CD4-positive, alpha-beta T cell (primary cell): ENCODE data around the gene B3GNT3. TPM values are rescaled to one million over a fixed set of nuclear protein-coding genes. Genes with fewer than 3 reads are reported as not detected.

Experiments
- ATAC-seq: fragments of 200-7000 bp; cut with Tn5 transposase; one replicate; pipeline ENCODE4 v1.10.0; 2022; ENCODE audit warnings: mild to moderate bottlenecking; ENCODE audit not compliant: poor library complexity
- CTCF ChIA-PET: fragments of 350-600 bp; sonication (Branson Sonifier 250); formaldehyde crosslinking; loops from one replicate; lab custom pipeline; 2021; ENCODE audit warnings: antibody characterized with exemption, inconsistent platforms; lab: Charles Lee
- POLR2A ChIA-PET: fragments of 350-600 bp; sonication (Branson Sonifier 250); formaldehyde crosslinking; loops from one replicate; lab custom pipeline; 2021; ENCODE audit warnings: antibody characterized with exemption, inconsistent platforms; lab: Charles Lee
- DNase-seq, 14 experiments: peaks; one replicate each; pipeline ENCODE4 v3.0.0-alpha.2; 2013 to 2020; ENCODE audit warnings: mixed read lengths in 2 of 14
- H3K27ac ChIP-seq, 2 donors: one replicate each; pipeline versions ENCODE4 v1.5.1 to v1.7.0; 2013; ENCODE audit warnings: low read length in 2 of 2, low read depth in 1 of 2, mild to moderate bottlenecking in 1 of 2
- H3K27me3 ChIP-seq, 2 experiments: 1 replicate in 1 of 2; 2 replicates in 1 of 2; pipeline versions ENCODE4 v1.6.1 to v1.7.0; 2013; ENCODE audit warnings: low read length in 2 of 2, control low read depth in 1 of 2, mild to moderate bottlenecking in 1 of 2, moderate library complexity in 1 of 2; ENCODE audit not compliant: insufficient read depth in 2 of 2, control insufficient read depth in 1 of 2
- H3K36me3 ChIP-seq: one replicate; pipeline ENCODE4 v1.6.1; 2013; ENCODE audit warnings: low read length, control low read depth; ENCODE audit not compliant: insufficient read depth
- H3K4me1 ChIP-seq: one replicate; pipeline ENCODE4 v1.6.1; 2013; ENCODE audit warnings: low read length, control low read depth; ENCODE audit not compliant: insufficient read depth
- H3K4me3 ChIP-seq: one replicate; pipeline ENCODE4 v1.5.1; 2013; ENCODE audit warnings: mild to moderate bottlenecking, low read length, moderate library complexity
- H3K9me3 ChIP-seq, 2 experiments: 1 replicate in 1 of 2; 2 replicates in 1 of 2; pipeline versions ENCODE4 v1.6.1 to v1.7.0; 2013; ENCODE audit warnings: low read length in 2 of 2, mild to moderate bottlenecking in 2 of 2, control low read depth in 1 of 2, moderate library complexity in 1 of 2; ENCODE audit not compliant: control insufficient read depth in 1 of 2, insufficient read depth in 1 of 2
- H3K27ac Mint-ChIP-seq: one replicate; pipeline ENCODE4 v1.8.0; 2020; ENCODE audit warnings: mixed read lengths
- H3K27me3 Mint-ChIP-seq: one replicate; pipeline ENCODE4 v1.8.0; 2021; ENCODE audit warnings: mixed read lengths
- H3K36me3 Mint-ChIP-seq: one replicate; pipeline ENCODE4 v1.8.0; 2021; ENCODE audit warnings: low read depth, mixed read lengths
- H3K4me1 Mint-ChIP-seq: one replicate; pipeline ENCODE4 v1.8.0; 2021; ENCODE audit warnings: low read depth, mixed read lengths
- H3K4me3 Mint-ChIP-seq: one replicate; pipeline ENCODE4 v1.8.0; 2020; ENCODE audit warnings: mild to moderate bottlenecking, mixed read lengths
- H3K9me3 Mint-ChIP-seq: one replicate; pipeline ENCODE4 v1.8.0; 2020; ENCODE audit warnings: mixed read lengths
- CTCF ChIP-seq: fragments of 200-600 bp; IDR thresholded peaks from one replicate; pipeline ENCODE4 v1.8.0; 2022; ENCODE audit warnings: antibody characterized with exemption, mild to moderate bottlenecking
- intact Hi-C, 2 experiments: fragments of 100-400 bp; cut with DNase I in 1 of 2; cut with micrococcal nuclease in 1 of 2; formaldehyde crosslinking; loops; one replicate each; pipeline versions ENCODE4 v1.15.1 to v1.9.0; 2023 to 2025; cut with DNase I, micrococcal nuclease
- total RNA-seq, 174 experiments: library from RNA in 2 of 174; stranded (reverse) in 2 of 174; gene quantifications; one replicate each; pipeline ENCODE4 v1.2.3 and lab custom pipeline; 2021 to 2026

B3GNT3 gene
- total RNA-seq, 2 experiments from 2014 or later, result 0.39 to 0.52 TPM

- Histone ChIP-seq H3K27me3 (no peaks in the 10 kb centered on the region), H3K27ac (no peak overlapping the region), H3K36me3 (peaks cover 90% of the 10 kb centered on the region), H3K4me3 (no peak overlapping the region), H3K4me1 (peaks cover 22% of the 10 kb centered on the region), H3K9me3 (peaks cover 0 to 11% of the 10 kb centered on the region in 2 experiments)
- ATAC-seq, result no peak
- CTCF ChIA-PET, result no interaction called here
- no peak overlapping the region for H3K27ac Mint-ChIP-seq
- H3K4me1 Mint-ChIP-seq, result peaks cover 14% of the 10 kb centered on the region
- H3K36me3 Mint-ChIP-seq, result peaks cover 92% of the 10 kb centered on the region
- H3K4me3 Mint-ChIP-seq, result no peak overlapping the region
- DNase-seq, result no peak
- intact Hi-C loops, result no loop called here
- POLR2A ChIA-PET, result interaction anchor here (1.0 to 1.5 kb wide), 2 partner anchors 14 to 17 kb away, joined by 3 to 4 read pairs; partner anchors contain the start of gene JAK3
- TF ChIP-seq CTCF, result no peak
- no peaks in the 10 kb centered on the region for H3K9me3 Mint-ChIP-seq
- H3K27me3 Mint-ChIP-seq, result no peaks in the 10 kb centered on the region
Observed at GRCh38 chr19:17831419-17831888, 36.5 kb downstream of the B3GNT3 start.

- Histone ChIP-seq H3K4me1 (peaks cover 26% of the 10 kb centered on the region), H3K27ac (no peak overlapping the region), H3K36me3 (peaks cover 96% of the 10 kb centered on the region), H3K9me3 (peaks cover 0 to 11% of the 10 kb centered on the region in 2 experiments), H3K27me3 (no peaks in the 10 kb centered on the region), H3K4me3 (no peak overlapping the region)
- ChIA-PET POLR2A (interaction anchor here (0.6 to 1.3 kb wide), 6 partner anchors 11 to 30 kb away, joined by 3 to 7 read pairs (median 4); partner anchors contain the start of genes JAK3 and RPL18A), CTCF (no interaction called here)
- ATAC-seq (no peak), DNase-seq (no peak)
- no peaks in the 10 kb centered on the region for H3K27me3 Mint-ChIP-seq
- TF ChIP-seq CTCF, result no peak
- no peak overlapping the region for H3K4me3 Mint-ChIP-seq
- H3K27ac Mint-ChIP-seq, result no peak overlapping the region
- peaks cover 14% of the 10 kb centered on the region for H3K4me1 Mint-ChIP-seq
- intact Hi-C loops, result no loop called here
- H3K9me3 Mint-ChIP-seq, result no peaks in the 10 kb centered on the region
- peaks cover 93% of the 10 kb centered on the region for H3K36me3 Mint-ChIP-seq
Observed at GRCh38 chr19:17832443-17833208, 37.7 kb downstream of the B3GNT3 start.

DNA sequence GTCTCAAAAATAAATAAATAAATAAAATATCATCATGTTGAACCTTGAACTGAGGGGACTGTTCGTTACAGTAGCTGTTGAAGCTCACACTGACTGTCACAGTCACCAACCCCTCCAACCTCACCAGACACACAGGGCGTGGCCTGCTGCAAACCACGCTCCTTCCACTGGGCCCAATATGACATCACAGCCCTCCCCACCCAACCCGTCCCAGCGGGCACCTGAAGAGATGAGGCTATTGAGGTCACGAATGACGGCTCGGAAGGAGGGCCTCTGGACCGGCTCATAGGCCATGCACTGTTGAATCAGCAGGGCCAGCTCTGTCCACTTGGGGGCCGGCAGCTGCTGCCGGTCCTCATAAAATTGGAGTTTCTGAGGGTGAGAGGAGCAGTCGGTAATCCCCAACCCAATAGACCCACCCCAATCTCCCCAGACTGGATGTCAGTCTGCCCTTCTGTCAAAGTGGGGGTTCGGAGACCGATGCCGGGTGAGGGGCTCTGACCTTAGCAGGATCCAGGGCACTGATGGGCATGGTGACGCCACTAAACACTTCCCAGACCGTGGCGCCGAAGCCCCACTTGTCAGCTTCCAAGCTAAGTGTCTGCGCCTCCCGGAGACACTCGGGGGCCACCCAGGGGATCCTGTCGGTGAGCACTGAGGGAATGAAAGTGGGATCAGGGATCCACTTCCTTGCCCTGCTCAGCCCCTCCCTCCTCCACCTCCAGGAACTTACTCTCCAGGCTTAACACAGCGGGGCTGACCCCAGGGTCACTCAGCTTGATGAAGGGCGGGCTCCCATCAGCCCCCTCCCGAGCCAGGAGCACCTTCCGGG lies 39.6 kb downstream of the B3GNT3 start:
- DNase-seq, result peak in 3 of 14 experiments; percentile 9 to 49 (median 20)
- Mint-ChIP-seq H3K9me3 (no peaks in the 10 kb centered on the region), H3K4me1 (peaks cover 11% of the 10 kb centered on the region), H3K27me3 (no peaks in the 10 kb centered on the region), H3K36me3 (peaks cover 93% of the 10 kb centered on the region), H3K27ac (peak overlapping the region; percentile 54), H3K4me3 (no peak overlapping the region)
- peaks cover 0 to 11% of the 10 kb centered on the region in 2 experiments for H3K9me3 ChIP-seq
- ATAC-seq, result no peak
- ChIA-PET CTCF (interaction anchor here (1.7 to 3.0 kb wide), 2 partner anchors 21 to 25 kb away, joined by 4 to 9 read pairs; partner anchors contain the start of gene RPL18A), POLR2A (interaction anchor here (0.8 to 1.6 kb wide), 6 partner anchors 12 to 31 kb away, joined by 3 to 5 read pairs (median 4); partner anchors contain the start of gene JAK3)
- peak overlapping the region in 1 of 2 donors; percentile 23 for H3K27ac ChIP-seq
- no peak for TF ChIP-seq CTCF
- no peak overlapping the region for H3K4me3 ChIP-seq
- H3K36me3 ChIP-seq, result peaks cover 95% of the 10 kb centered on the region
- H3K4me1 ChIP-seq, result peaks cover 26% of the 10 kb centered on the region
- no peaks in the 10 kb centered on the region for H3K27me3 ChIP-seq
- intact Hi-C loops, result no loop called here
